ENCODE data around the gene RIPOR2.

Gene RIPOR2

DNA sequence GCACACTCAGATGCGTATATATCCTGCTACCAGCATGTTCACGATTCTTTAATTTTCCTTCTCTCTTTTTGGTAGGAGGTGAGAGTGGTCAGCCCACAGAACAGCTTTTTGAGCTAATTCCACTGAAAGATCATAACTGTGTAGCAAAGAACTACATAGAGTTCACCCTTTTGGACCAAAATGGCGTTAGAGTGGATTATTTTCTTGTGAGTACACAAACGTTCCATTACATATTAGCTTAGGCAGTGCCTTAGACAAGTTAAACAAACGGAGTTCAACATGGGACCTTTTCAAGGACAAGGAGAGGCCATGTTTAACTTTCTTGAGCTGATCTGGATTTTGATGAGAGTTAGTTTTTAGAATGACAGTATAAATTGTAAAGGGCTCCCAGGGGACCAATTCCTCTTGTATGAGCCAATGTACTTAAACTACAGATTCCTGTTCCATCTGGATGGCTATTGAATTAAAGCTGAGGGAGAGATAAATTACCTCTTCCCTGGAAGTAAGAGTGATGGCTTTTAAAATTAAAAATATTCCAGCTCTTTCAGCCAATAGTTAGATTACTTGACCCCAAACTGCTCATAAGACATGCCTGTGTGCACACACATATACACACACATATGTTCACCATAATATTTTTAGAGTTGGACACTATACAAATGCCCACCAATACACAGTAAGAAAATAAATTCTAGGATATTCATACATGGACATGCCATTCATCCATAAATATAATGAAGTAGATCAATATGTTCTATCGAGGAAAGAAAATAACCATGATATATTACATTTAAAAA, 111.4 kb downstream of the RIPOR2 start:
- H3K36me3 Mint-ChIP-seq, result peaks cover 49% of the 10 kb centered on the region
- ATAC-seq, result no peak

DNA sequence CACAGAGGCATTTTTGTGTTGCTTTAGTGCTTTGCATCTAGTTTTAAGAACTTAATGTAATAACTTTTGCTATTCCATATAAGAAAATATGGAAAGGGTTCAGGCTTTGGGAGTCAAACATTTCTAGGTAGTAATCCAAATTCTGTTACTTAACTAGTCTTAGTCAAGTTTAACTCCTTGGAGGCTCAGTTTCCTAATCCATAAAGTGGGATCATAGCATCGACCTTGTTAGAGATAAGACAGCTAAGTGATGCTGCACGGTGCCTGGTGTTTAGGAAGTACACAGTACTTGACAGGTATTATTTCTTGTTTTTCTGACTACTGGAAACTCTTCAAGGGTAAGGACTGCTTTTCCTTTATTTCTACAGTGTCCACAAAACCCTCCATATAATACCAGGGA, 112.6 kb downstream of the RIPOR2 start:
- Mint-ChIP-seq H3K27ac (no peak overlapping the region), H3K4me3 (no peak overlapping the region), H3K36me3 (peaks cover 51% of the 10 kb centered on the region), H3K27me3 (no peaks in the 10 kb centered on the region), H3K4me1 (no peaks in the 10 kb centered on the region), H3K9me3 (no peaks in the 10 kb centered on the region)
- no peak for ATAC-seq

More for the DNA sequence above, 111.4 kb downstream of the RIPOR2 start:
- H3K27me3 Mint-ChIP-seq, result no peaks in the 10 kb centered on the region
- H3K9me3 Mint-ChIP-seq, result no peaks in the 10 kb centered on the region
- no peaks in the 10 kb centered on the region for H3K4me1 Mint-ChIP-seq
- no peak overlapping the region for H3K4me3 Mint-ChIP-seq
- peak overlapping the region; percentile 35 for H3K27ac Mint-ChIP-seq

DNA sequence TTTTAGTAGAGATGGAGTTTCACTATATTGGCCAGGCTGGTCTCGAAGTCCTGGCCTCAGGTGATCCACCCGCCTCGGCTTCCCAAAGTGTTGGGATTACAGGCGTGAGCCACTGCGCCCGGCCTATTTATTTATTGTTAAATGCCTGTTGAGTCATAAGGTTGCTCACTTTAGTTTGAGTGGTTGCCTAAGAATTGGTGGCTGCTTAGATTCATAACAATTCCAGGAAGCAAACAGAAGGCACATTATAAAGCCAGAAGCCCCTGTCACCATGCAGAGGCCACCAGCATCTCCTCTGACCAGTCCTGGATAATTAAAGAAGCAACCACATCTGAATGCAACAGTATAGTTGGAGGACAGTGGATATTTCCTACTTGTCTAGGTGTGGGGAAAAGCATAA, 113.1 kb downstream of the RIPOR2 start:
- no peaks in the 10 kb centered on the region for H3K9me3 Mint-ChIP-seq
- no peaks in the 10 kb centered on the region for H3K4me1 Mint-ChIP-seq
- H3K27me3 Mint-ChIP-seq, result no peaks in the 10 kb centered on the region
- peaks cover 49% of the 10 kb centered on the region for H3K36me3 Mint-ChIP-seq
- H3K4me3 Mint-ChIP-seq, result no peak overlapping the region
- H3K27ac Mint-ChIP-seq, result no peak overlapping the region
- ATAC-seq, result no peak

DNA sequence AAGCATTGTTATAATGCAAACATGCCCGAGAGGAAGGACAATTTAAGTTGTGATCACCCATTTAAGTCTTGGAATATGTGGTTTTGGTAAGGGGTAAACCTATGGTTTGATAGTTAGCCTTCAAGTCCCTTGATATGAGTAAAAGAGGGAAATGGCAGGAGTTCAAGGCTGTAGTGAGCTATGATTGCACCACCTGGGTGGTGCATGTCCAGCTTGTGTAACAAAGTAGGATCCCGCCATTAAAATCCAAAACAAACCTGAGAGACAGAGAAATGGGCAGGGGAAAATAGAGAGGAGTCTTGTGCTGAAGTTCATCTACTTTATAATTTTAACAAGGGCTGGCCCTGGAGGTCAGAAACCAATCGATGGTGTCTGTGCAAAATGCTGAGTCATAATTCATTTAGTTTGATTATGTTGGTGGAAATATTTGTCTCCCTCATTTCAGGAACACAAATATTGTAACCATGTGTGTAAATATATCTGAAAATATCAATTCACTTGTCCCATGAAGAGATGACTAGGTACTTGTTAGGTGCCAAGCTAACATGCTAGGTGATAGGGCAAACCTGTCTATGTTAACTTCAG, 113.8 kb downstream of the RIPOR2 start:
- H3K36me3 Mint-ChIP-seq, result peaks cover 42% of the 10 kb centered on the region
- H3K9me3 Mint-ChIP-seq, result no peaks in the 10 kb centered on the region
- ATAC-seq, result no peak
- peak overlapping the region; percentile 57 for H3K27ac Mint-ChIP-seq
- no peaks in the 10 kb centered on the region for H3K4me1 Mint-ChIP-seq
- H3K4me3 Mint-ChIP-seq, result no peak overlapping the region
- no peaks in the 10 kb centered on the region for H3K27me3 Mint-ChIP-seq

DNA sequence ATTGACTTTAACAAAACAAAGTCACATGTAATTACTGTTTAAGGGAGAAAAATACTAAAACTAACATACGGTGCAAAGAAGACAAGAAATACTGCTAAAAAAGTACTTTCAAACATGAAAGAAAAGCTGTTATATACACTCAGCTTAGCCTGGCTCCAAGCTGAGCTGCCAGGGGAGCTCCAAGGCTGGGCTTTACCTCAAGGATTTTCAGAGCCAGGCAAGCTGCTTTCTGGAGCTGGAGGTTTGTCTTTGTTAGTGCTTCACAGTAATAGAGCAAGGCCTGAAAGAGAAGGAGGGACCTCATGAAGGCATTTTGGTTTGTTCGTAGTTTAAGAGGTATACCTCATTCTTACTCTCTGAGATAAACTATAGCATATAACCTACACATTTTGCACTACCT, 117.4 kb downstream of the RIPOR2 start:
- Mint-ChIP-seq H3K9me3 (no peaks in the 10 kb centered on the region), H3K4me1 (no peaks in the 10 kb centered on the region), H3K4me3 (no peak overlapping the region), H3K27ac (no peak overlapping the region), H3K27me3 (no peaks in the 10 kb centered on the region), H3K36me3 (peaks cover 23% of the 10 kb centered on the region)
- no peak for ATAC-seq

DNA sequence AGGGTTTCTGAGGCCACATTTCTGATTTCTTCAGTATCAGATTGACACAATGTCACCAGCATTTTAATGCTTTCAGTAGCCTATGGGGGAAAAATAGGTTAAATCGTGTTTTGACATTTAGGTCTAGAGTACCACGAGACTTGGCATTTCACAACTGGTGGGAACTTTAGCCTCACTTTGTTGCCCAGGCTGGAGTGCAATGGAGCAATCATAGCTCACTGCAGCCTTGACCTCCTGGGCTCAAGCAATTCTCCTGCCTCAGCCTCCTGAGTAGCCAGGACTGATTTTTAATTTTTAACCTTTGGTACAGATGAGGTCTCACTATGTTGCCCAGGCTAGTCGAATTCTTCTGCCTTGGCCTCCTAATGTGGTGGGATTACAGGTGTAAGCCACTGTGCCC, 126.0 kb downstream of the RIPOR2 start:
- Mint-ChIP-seq H3K9me3 (no peaks in the 10 kb centered on the region), H3K27ac (no peak overlapping the region), H3K27me3 (no peaks in the 10 kb centered on the region), H3K4me1 (no peaks in the 10 kb centered on the region), H3K4me3 (no peak overlapping the region), H3K36me3 (peaks cover 32% of the 10 kb centered on the region)
- no peak for ATAC-seq

DNA sequence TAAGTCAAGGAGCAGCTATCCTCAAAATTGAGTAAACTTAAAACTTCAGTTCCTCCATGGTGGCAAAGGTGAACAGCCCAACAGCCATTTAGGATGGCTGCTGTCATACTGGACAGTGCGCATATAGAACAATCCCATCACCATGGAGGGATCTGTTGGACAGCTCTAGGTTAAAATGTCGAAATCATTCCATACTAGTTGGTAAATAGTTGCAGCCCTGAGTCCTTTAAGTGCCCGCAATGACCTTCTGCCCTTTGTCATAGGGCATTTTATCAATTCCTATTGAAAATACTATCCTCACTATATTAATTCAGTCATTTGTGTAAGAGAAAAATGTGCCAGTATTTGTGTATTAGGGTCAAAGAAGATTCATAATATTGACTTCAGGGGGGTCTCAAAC, 128.2 kb downstream of the RIPOR2 start:
- no peak for ATAC-seq
- Mint-ChIP-seq H3K27me3 (no peaks in the 10 kb centered on the region), H3K4me1 (no peaks in the 10 kb centered on the region), H3K36me3 (peaks cover 51% of the 10 kb centered on the region), H3K27ac (no peak overlapping the region), H3K9me3 (no peaks in the 10 kb centered on the region), H3K4me3 (no peak overlapping the region)

DNA sequence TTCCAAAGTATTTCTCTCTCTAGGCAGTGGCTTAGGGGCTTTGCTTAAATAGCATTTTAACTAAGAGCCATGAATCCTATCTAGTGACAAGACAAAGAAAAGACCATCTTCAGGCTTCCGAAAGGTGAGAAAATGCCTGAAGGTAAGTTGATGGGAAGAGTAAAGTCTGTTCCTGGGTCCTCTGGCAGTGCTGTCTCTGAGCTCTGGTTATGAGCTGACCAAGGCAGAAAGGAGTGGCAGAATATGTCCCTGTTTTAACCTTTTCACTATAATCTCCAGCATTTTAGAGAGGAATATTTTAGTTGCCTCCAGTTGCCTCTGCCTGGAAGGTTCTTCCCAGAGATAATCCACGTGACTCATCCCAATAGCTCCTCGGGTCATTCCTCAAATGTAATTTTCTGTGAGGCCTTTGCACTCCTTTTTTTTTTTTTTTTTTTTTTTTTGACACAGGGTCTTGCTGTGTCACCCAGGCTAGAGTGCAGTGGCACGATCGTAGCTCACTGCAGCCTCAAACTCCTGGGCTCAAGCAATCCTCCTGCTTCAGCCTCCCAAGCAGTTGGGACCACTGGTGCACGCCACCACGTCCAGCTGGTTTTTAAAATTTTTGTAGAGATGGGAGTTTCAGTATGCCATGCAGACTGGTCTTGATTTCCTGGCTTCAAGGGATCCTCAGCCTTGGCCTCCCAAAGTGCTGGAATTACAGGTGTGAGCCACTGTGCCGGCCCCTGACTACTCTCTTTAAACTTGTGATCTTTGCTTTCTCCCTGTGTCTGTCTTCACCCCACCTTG, 133.3 kb downstream of the RIPOR2 start:
- Mint-ChIP-seq H3K9me3 (no peaks in the 10 kb centered on the region), H3K27ac (peak overlapping the region; percentile 5), H3K4me3 (no peak overlapping the region), H3K36me3 (peaks cover 40% of the 10 kb centered on the region), H3K27me3 (no peaks in the 10 kb centered on the region), H3K4me1 (no peaks in the 10 kb centered on the region)
- no peak for ATAC-seq

DNA sequence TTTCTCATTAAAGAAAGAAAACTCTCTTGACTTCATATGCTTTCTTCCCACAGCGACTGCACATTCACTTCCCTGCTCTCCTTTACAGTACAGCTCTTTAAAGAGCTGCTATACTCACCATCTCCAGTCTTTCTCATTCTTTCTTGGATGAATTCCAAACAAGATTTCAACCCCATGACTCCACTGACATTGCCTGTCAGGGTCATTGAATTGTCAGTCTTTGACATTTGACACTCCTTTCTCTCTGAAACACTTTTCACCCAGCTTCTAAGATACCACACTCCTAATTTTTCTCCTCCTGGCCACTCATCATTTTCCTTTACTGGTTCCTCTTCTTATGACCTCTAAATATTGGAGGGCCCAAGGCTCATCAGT, 136.2 kb downstream of the RIPOR2 start:
- Mint-ChIP-seq H3K27me3 (no peaks in the 10 kb centered on the region), H3K36me3 (peaks cover 22% of the 10 kb centered on the region), H3K4me1 (no peaks in the 10 kb centered on the region), H3K9me3 (no peaks in the 10 kb centered on the region), H3K4me3 (no peak overlapping the region), H3K27ac (peak overlapping the region; percentile 4)
- no peak for ATAC-seq

DNA sequence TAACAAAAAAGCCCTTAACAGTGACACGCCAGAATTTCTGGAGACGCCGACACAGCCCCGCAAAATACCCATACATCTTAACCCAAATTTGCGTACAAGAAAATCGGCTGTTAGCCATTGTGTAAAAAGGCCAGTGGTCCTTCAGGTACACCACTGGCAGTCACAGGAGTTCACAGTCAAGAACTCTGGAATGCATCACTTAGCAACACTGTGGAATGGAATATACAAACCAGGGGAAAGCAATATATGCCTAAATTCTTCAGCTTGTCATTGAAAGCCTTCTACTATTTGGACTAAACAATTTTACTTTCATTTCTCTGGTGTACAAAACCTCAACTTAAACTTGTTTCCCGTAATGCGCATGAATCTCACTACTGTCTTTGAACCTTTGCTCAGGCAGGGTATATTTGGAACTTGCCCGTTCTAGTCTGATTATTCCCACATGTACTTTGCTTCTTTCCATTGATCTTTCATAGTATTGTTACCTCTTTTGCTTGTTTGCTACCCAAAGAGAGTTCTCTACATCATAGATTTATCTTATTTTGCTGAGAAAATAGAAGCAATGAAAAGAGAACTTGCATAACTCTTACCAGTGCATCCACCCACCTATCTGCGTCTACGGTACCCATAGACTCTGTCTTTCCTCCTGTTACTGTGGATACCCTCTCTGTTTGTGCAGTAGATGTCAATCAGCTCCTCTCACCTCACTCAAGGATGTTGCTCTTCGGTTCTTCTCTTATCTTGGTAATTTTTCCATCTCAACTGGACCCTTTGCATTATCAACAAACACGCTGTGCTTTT, 136.8 kb downstream of the RIPOR2 start, which contains the start of gene ARMH2:
TSS of gene ARMH2 (minus strand) at position 178 of the 801 bp plus-strand sequence. CDS start at position 118, 60 bp downstream.
- no peaks in the 10 kb centered on the region for H3K4me1 Mint-ChIP-seq
- peak within 1 kb of the TSS; percentile 4 for H3K27ac Mint-ChIP-seq
- no peak within 1 kb of the TSS for H3K4me3 Mint-ChIP-seq
- no peak for ATAC-seq
- peaks cover 16% of the 10 kb centered on the region for H3K36me3 Mint-ChIP-seq
- no peaks in the 10 kb centered on the region for H3K27me3 Mint-ChIP-seq
- no peaks in the 10 kb centered on the region for H3K9me3 Mint-ChIP-seq

DNA sequence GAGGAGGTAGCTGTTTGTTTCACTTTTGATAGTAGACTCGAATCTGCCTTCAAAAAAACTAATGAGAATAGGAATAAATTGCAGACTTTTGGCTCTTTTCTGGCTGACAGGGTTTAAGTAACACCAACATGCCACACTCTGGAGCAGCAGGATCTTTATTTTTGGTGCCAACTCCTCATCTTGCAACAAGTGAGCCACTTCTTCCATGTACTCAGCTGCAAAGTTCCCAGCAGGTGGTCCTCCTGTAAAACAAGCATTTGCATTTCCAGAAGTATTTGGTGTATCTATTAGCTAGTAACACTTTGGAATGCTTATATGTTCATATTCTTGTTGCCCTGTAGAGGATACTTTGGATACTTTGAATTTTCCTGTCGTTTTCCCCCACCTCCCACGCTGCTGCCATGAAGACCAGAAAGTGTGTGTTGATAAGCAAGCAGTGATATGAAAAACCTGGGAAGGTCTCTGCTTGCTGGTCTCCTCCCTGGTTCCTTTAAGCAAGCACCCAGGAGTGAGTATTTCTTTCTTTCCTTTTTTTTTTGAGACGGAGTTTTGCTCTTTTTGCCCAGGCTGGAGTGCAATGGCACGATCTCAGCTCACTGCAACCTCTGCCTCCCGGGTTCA, 138.1 kb downstream of the RIPOR2 start:
- Mint-ChIP-seq H3K4me1 (no peaks in the 10 kb centered on the region), H3K4me3 (no peak overlapping the region), H3K9me3 (no peaks in the 10 kb centered on the region), H3K36me3 (peaks cover 7% of the 10 kb centered on the region), H3K27ac (no peak overlapping the region), H3K27me3 (no peaks in the 10 kb centered on the region)
- no peak for ATAC-seq

DNA sequence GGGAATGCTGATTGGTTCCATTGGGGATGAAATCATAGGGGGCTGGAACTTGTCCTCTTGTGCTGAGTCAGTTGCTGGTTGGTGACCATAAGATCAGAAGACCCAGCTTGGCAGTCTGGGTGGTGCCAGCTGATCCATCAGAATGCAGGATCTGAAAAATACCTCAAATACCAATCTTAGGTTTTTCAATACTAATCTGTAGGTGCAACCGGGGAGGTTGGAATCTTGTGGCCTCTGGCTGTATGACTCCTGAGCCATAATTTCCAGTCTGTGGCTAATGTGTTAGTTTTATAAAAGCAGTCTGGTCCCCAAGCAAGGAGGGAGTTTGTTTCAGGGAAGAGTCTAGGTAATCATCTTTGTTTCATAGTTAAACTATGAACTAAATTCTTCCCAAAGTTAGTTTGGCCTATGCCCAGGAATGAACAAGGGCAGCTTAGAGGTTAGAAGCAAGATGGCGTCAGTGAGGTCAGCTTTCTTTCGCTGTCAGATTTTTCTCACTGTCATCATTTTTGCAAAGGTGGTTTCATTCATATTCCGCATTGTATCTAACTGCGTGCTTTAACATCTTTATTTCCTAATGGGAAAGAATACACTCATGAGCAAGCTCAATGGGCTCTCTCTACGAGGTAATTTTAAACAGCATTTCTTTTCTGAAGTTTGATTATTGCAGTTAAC, 139.0 kb downstream of the RIPOR2 start:
- Mint-ChIP-seq H3K9me3 (no peaks in the 10 kb centered on the region), H3K27ac (no peak overlapping the region), H3K4me1 (no peaks in the 10 kb centered on the region), H3K36me3 (peaks cover 5% of the 10 kb centered on the region), H3K27me3 (no peaks in the 10 kb centered on the region), H3K4me3 (no peak overlapping the region)
- no peak for ATAC-seq

DNA sequence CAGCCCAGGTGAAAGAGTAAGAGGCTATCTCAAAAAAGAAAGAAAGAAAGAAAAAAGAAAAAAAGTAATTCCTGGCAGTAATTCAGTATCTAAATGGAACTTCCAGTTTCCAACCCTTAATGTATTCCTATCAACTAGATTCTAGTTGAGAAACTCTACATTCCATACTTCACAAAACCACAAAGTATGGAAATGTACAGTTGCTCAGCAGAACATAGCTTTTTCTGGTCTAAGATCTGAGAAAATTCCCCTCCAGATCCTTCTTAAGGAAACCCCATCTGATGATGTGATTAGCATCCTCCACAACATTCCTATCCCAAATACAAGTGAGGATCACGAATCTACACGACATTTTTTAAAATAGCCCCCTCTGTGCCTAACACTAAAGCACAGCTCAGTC, 140.7 kb downstream of the RIPOR2 start:
- Mint-ChIP-seq H3K27me3 (no peaks in the 10 kb centered on the region), H3K27ac (no peak overlapping the region), H3K36me3 (no peaks in the 10 kb centered on the region), H3K9me3 (no peaks in the 10 kb centered on the region), H3K4me1 (no peaks in the 10 kb centered on the region), H3K4me3 (no peak overlapping the region)
- no peak for ATAC-seq

DNA sequence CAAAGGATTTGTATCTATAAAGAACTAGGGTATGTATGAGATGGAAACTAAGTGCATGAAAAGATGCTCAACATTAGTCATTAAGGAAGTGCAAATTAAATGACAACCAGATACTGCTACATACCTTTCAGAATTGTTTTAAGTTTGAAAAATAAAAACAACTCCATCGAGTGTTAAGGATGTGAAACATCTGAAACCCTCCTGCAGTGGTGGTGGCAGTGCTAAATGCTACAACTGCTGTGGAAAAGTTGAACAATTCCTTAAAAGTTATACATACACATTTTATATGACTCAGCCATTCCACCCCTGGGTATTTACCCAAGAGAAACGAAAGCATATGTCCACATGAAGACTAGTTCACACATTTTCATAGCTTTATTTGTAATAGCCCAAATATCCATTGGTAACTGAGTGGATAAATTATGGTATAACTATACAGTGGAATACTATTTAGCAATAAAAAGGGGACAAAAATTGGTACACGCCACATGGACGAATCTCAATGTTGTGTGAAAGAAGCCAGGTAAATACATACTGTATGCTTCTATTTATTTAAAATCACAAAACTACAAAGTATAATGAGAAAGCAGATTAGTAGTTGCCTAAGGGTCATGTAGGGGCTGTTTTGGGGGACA, 147.6 kb downstream of the RIPOR2 start:
- H3K4me1 Mint-ChIP-seq, result peaks cover 6% of the 10 kb centered on the region
- no peaks in the 10 kb centered on the region for H3K27me3 Mint-ChIP-seq
- no peaks in the 10 kb centered on the region for H3K9me3 Mint-ChIP-seq
- H3K4me3 Mint-ChIP-seq, result no peak overlapping the region
- no peak overlapping the region for H3K27ac Mint-ChIP-seq
- H3K36me3 Mint-ChIP-seq, result peaks cover 32% of the 10 kb centered on the region
- no peak for ATAC-seq

All from stimulated activated memory B cell treated with anti-CD40 and anti-IgM and Interleukin-4, amounts not matched to agents 10 μg/mL and 1 μg/mL and 100 μg/mL, for 72 hours (primary cell).